Liver (tissue), 9 donors: ENCODE measurements around the gene NIPAL3. TPM values are rescaled to one million over a fixed set of nuclear protein-coding genes. Genes with fewer than 3 reads are reported as not detected.

Source experiments
- DNase-seq: peaks from one replicate; pipeline ENCODE4 v3.0.0-alpha.2; 2017; ENCODE audit warnings: low spot score
- H3K27ac ChIP-seq, 2 donors: one replicate each; pipeline ENCODE4 v1.7.0; 2013; ENCODE audit warnings: inconsistent platforms in 2 of 2, low read length in 2 of 2, control low read depth in 1 of 2, low read depth in 1 of 2, mild to moderate bottlenecking in 1 of 2
- H3K27me3 ChIP-seq, 4 donors: one replicate each; pipeline versions ENCODE4 v1.6.1 to v1.7.0; 2013; ENCODE audit warnings: low read length in 3 of 4, inconsistent platforms in 1 of 4, mild to moderate bottlenecking in 1 of 4, moderate library complexity in 1 of 4; ENCODE audit not compliant: control insufficient read depth in 4 of 4, insufficient read depth in 4 of 4
- H3K36me3 ChIP-seq, 4 donors: one replicate each; pipeline versions ENCODE4 v1.6.1 to v1.7.0; 2013; ENCODE audit warnings: low read length in 3 of 4, mild to moderate bottlenecking in 3 of 4, low read depth in 1 of 4, moderate library complexity in 1 of 4; ENCODE audit not compliant: control insufficient read depth in 4 of 4, insufficient read depth in 3 of 4
- H3K4me1 ChIP-seq, 4 donors: one replicate each; pipeline versions ENCODE4 v1.6.1 to v1.7.0; 2013; ENCODE audit warnings: low read length in 3 of 4, mild to moderate bottlenecking in 3 of 4, moderate library complexity in 1 of 4; ENCODE audit not compliant: control insufficient read depth in 4 of 4, insufficient read depth in 4 of 4
- H3K4me3 ChIP-seq, 3 donors: one replicate each; pipeline versions ENCODE4 v1.6.1 to v1.7.0; 2013; ENCODE audit warnings: low read length in 3 of 3, control low read depth in 1 of 3, low read depth in 1 of 3, mild to moderate bottlenecking in 1 of 3
- H3K9ac ChIP-seq, 2 donors: one replicate each; pipeline ENCODE4 v1.7.0; 2013; ENCODE audit warnings: low read length in 2 of 2, mild to moderate bottlenecking in 2 of 2, moderate library complexity in 2 of 2, control low read depth in 1 of 2, low read depth in 1 of 2
- H3K9me3 ChIP-seq, 4 donors: one replicate each; pipeline versions ENCODE4 v1.6.1 to v1.7.0; 2013; ENCODE audit warnings: low read length in 3 of 4; ENCODE audit not compliant: control insufficient read depth in 4 of 4
- EGR1 ChIP-seq, 2 donors: IDR thresholded peaks; 2 replicates each; pipeline ENCODE4 v1.6.1; 2016 to 2018; ENCODE audit warnings: antibody characterized with exemption in 2 of 2, low read depth in 2 of 2
- FOXA1 ChIP-seq: IDR thresholded peaks from 2 replicates; pipeline ENCODE4 v1.6.1; 2016; ENCODE audit warnings: antibody characterized with exemption
- FOXA2 ChIP-seq: IDR thresholded peaks from 2 replicates; pipeline ENCODE4 v1.6.1; 2016; ENCODE audit warnings: antibody characterized with exemption
- GABPA ChIP-seq, 2 donors: IDR thresholded peaks in 1 of 2; conservative IDR thresholded peaks in 1 of 2; 2 replicates each; pipeline ENCODE4 v1.6.1; 2016; ENCODE audit warnings: antibody characterized with exemption in 2 of 2, mild to moderate bottlenecking in 1 of 2, moderate library complexity in 1 of 2
- HNF4A ChIP-seq, 2 donors: conservative IDR thresholded peaks; 2 replicates each; pipeline ENCODE4 v1.6.1; 2016; ENCODE audit warnings: antibody characterized with exemption in 2 of 2, mild to moderate bottlenecking in 2 of 2
- HNF4G ChIP-seq: IDR thresholded peaks from 2 replicates; pipeline ENCODE4 v1.6.1; 2016; ENCODE audit warnings: antibody characterized with exemption
- JUND ChIP-seq, 2 donors: IDR thresholded peaks; 2 replicates each; pipeline ENCODE4 v1.6.1; 2016; ENCODE audit warnings: antibody characterized with exemption in 2 of 2
- NR2F2 ChIP-seq: IDR thresholded peaks from 2 replicates; pipeline ENCODE4 v1.6.1; 2016; ENCODE audit warnings: antibody characterized with exemption
- RAD21 ChIP-seq, 2 donors: IDR thresholded peaks; 2 replicates each; pipeline ENCODE4 v1.6.1; 2016; ENCODE audit warnings: antibody characterized with exemption in 2 of 2, mild to moderate bottlenecking in 2 of 2
- RXRA ChIP-seq, 2 donors: IDR thresholded peaks; 2 replicates each; pipeline ENCODE4 v1.6.1; 2017 to 2018; ENCODE audit warnings: antibody characterized with exemption in 2 of 2, mild to moderate bottlenecking in 1 of 2
- SP1 ChIP-seq: IDR thresholded peaks from 2 replicates; pipeline ENCODE4 v1.6.1; 2018; ENCODE audit warnings: antibody characterized with exemption, mild to moderate bottlenecking
- TAF1 ChIP-seq: conservative IDR thresholded peaks from 2 replicates; pipeline ENCODE4 v1.6.1; 2016; ENCODE audit warnings: antibody characterized with exemption, mild to moderate bottlenecking
- YY1 ChIP-seq: IDR thresholded peaks from 2 replicates; pipeline ENCODE4 v1.6.1; 2016; ENCODE audit warnings: antibody characterized with exemption, mild to moderate bottlenecking
- WGBS: extraction: QIAGEN DNeasy Blood & Tissue Kit; methylation state at CpG from one replicate; pipeline ENCODE4 v1.1.7; 2013; 5-methylcytosine and 5-hydroxymethylcytosine counted together
- polyA plus RNA-seq, 2 donors: library from polyadenylated mRNA; stranded (reverse) in 1 of 2; unstranded in 1 of 2; fragments of 200-250 nt in 1 of 2; fragments of >200 nt in 1 of 2; fragmentation: Nextera tagmentation in 1 of 2; extraction: Ambion mirVana in 1 of 2; gene quantifications; one replicate each; pipeline versions ENCODE4 v1.2.1 to v1.2.3, GENCODE V29; 2013 to 2015
- total RNA-seq, 2 donors: library from RNA; depleted of rRNA; stranded (reverse); fragments of >200 nt; gene quantifications; one replicate each; pipeline ENCODE4 v1.2.3, GENCODE V29; 2014
- TF ChIP-seq, protein P1 (sequence below): IDR thresholded peaks from 2 replicates; pipeline ENCODE4 v1.6.1; 2016; ENCODE audit warnings: antibody characterized with exemption
- TF ChIP-seq, protein P2 (sequence below): IDR thresholded peaks from 2 replicates; pipeline ENCODE4 v1.6.1; 2016; ENCODE audit warnings: antibody characterized with exemption
- TF ChIP-seq, protein P3 (sequence below): IDR thresholded peaks from 2 replicates; pipeline ENCODE4 v1.6.1; 2016; ENCODE audit warnings: antibody characterized with exemption
- TF ChIP-seq, protein P4 (sequence below): fragments of 150-350 bp; IDR thresholded peaks from 2 replicates; pipeline ENCODE4 v1.5.1; 2017; ENCODE audit warnings: improper control_type of control experiment, low read depth, low read length; ENCODE audit not compliant: missing input control
- TF ChIP-seq, protein P5 (sequence below): IDR thresholded peaks from 2 replicates; pipeline ENCODE4 v1.6.1; 2016; ENCODE audit warnings: antibody characterized with exemption, mild to moderate bottlenecking
- donor health status: healthy.
- donor health status: healthy.
- donor health status: healthy.
- donor health status: healthy.
- donor health status: healthy.

NIPAL3 gene
- total and polyA plus RNA-seq, 4 donors = 3.0 to 12.0 (median 6.0) TPM

DNA sequence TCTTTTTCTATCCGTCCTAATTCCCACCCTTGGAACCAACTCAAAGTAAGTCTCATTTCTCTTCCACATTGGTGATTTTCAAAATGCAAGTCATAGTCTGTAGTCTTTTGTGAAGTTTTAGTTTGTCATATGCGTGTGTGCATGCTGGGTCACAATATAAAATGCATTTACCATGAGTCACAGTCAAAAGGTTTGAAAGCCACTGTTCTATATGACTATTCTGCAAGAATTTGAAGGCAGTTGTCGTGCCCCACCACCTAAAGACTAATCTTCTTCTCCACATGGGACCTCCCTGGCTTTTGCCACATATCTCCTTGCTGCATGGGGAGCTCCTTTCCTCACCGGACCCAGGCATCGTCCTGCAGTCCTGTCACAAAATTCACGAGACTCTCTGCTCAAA is 3.6 kb upstream of the NIPAL3 start:
- Histone ChIP-seq H3K9ac (no peak overlapping the region), H3K27me3 (no peaks in the 10 kb centered on the region), H3K4me3 (no peak overlapping the region), H3K27ac (no peak overlapping the region), H3K9me3 (no peaks in the 10 kb centered on the region), H3K36me3 (no peaks in the 10 kb centered on the region), H3K4me1 (peaks cover 3 to 25% (median 18%) of the 10 kb centered on the region in 4 donors)
- 83% methylated on average over 6 of the region's 6 CpGs for WGBS
- TF ChIP-seq, protein P1, sequence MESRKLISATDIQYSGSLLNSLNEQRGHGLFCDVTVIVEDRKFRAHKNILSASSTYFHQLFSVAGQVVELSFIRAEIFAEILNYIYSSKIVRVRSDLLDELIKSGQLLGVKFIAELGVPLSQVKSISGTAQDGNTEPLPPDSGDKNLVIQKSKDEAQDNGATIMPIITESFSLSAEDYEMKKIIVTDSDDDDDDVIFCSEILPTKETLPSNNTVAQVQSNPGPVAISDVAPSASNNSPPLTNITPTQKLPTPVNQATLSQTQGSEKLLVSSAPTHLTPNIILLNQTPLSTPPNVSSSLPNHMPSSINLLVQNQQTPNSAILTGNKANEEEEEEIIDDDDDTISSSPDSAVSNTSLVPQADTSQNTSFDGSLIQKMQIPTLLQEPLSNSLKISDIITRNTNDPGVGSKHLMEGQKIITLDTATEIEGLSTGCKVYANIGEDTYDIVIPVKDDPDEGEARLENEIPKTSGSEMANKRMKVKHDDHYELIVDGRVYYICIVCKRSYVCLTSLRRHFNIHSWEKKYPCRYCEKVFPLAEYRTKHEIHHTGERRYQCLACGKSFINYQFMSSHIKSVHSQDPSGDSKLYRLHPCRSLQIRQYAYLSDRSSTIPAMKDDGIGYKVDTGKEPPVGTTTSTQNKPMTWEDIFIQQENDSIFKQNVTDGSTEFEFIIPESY = no peak
- no peak for TF ChIP-seq TAF1
- TF ChIP-seq FOXA2 = no peak
- TF ChIP-seq SP1 = no peak
- TF ChIP-seq, protein P2, sequence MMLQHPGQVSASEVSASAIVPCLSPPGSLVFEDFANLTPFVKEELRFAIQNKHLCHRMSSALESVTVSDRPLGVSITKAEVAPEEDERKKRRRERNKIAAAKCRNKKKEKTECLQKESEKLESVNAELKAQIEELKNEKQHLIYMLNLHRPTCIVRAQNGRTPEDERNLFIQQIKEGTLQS = no peak
- TF ChIP-seq YY1 = no peak
- TF ChIP-seq GABPA (IDR thresholded peaks at IDR 0.05 in 1 of 2, conservative IDR thresholded peaks at IDR 0.05 in 1 of 2) = no peak
- TF ChIP-seq, protein P3, sequence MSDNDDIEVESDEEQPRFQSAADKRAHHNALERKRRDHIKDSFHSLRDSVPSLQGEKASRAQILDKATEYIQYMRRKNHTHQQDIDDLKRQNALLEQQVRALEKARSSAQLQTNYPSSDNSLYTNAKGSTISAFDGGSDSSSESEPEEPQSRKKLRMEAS = no peak
- no peak for TF ChIP-seq EGR1 (IDR thresholded peaks at IDR 0.05; ENCODE audit: low read depth in 2 of 2)
- no peak for TF ChIP-seq RAD21 (IDR thresholded peaks at IDR 0.05)
- TF ChIP-seq HNF4A (conservative IDR thresholded peaks at IDR 0.05) = no peak
- no peak for TF ChIP-seq HNF4G
- TF ChIP-seq RXRA (IDR thresholded peaks at IDR 0.05) = no peak
- TF ChIP-seq NR2F2 = no peak
- no peak for TF ChIP-seq JUND (IDR thresholded peaks at IDR 0.05)
- no peak for TF ChIP-seq FOXA1
- DNase-seq = no peak

DNA sequence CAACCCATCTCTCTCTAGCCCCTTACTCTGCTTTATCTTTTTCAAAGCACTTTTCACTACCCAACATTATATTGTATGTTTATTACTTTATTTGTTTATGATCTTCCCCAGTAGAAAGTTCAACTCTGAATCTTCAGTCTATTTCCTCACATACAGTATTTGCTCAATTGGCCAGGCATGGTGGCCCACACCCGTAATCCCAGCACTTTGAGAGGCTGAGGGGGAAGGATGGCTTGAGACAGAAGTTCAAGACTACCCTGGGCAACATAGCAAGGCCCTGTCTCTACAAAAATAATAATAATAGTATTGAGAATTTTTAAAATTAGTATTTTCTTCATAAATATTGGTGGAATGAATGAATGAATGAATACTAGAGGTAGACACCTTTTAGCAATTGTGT is 3.2 kb upstream of the NIPAL3 start:
- Histone ChIP-seq H3K9me3 (no peaks in the 10 kb centered on the region), H3K9ac (no peak overlapping the region), H3K36me3 (no peaks in the 10 kb centered on the region), H3K27me3 (no peaks in the 10 kb centered on the region), H3K4me1 (peaks cover 3 to 25% (median 19%) of the 10 kb centered on the region in 4 donors), H3K4me3 (no peak overlapping the region), H3K27ac (no peak overlapping the region)
- TF ChIP-seq, protein P3 = no peak
- TF ChIP-seq FOXA2 = no peak
- TF ChIP-seq NR2F2 = no peak
- TF ChIP-seq TAF1 = no peak
- TF ChIP-seq JUND (IDR thresholded peaks at IDR 0.05) = no peak
- TF ChIP-seq SP1 = no peak
- no peak for TF ChIP-seq FOXA1
- TF ChIP-seq HNF4A (conservative IDR thresholded peaks at IDR 0.05) = no peak
- TF ChIP-seq, protein P4, sequence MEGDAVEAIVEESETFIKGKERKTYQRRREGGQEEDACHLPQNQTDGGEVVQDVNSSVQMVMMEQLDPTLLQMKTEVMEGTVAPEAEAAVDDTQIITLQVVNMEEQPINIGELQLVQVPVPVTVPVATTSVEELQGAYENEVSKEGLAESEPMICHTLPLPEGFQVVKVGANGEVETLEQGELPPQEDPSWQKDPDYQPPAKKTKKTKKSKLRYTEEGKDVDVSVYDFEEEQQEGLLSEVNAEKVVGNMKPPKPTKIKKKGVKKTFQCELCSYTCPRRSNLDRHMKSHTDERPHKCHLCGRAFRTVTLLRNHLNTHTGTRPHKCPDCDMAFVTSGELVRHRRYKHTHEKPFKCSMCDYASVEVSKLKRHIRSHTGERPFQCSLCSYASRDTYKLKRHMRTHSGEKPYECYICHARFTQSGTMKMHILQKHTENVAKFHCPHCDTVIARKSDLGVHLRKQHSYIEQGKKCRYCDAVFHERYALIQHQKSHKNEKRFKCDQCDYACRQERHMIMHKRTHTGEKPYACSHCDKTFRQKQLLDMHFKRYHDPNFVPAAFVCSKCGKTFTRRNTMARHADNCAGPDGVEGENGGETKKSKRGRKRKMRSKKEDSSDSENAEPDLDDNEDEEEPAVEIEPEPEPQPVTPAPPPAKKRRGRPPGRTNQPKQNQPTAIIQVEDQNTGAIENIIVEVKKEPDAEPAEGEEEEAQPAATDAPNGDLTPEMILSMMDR = no peak
- TF ChIP-seq EGR1 (IDR thresholded peaks at IDR 0.05; ENCODE audit: low read depth in 2 of 2) = no peak
- TF ChIP-seq, protein P5, sequence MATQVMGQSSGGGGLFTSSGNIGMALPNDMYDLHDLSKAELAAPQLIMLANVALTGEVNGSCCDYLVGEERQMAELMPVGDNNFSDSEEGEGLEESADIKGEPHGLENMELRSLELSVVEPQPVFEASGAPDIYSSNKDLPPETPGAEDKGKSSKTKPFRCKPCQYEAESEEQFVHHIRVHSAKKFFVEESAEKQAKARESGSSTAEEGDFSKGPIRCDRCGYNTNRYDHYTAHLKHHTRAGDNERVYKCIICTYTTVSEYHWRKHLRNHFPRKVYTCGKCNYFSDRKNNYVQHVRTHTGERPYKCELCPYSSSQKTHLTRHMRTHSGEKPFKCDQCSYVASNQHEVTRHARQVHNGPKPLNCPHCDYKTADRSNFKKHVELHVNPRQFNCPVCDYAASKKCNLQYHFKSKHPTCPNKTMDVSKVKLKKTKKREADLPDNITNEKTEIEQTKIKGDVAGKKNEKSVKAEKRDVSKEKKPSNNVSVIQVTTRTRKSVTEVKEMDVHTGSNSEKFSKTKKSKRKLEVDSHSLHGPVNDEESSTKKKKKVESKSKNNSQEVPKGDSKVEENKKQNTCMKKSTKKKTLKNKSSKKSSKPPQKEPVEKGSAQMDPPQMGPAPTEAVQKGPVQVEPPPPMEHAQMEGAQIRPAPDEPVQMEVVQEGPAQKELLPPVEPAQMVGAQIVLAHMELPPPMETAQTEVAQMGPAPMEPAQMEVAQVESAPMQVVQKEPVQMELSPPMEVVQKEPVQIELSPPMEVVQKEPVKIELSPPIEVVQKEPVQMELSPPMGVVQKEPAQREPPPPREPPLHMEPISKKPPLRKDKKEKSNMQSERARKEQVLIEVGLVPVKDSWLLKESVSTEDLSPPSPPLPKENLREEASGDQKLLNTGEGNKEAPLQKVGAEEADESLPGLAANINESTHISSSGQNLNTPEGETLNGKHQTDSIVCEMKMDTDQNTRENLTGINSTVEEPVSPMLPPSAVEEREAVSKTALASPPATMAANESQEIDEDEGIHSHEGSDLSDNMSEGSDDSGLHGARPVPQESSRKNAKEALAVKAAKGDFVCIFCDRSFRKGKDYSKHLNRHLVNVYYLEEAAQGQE = no peak
- TF ChIP-seq, protein P2 = no peak
- no peak for TF ChIP-seq HNF4G
- no peak for DNase-seq
- WGBS = 88% methylated on average over 1 of the region's 1 CpG
